ENCODE measurements around the gene GABRG3.
A peak's percentile ranks its signal among the peaks of the same experiment; 100 is the strongest.
"Not testable (repeated sequence)": the region's sequence is repeated elsewhere in the genome, so short reads cannot be mapped to it uniquely, and the experiment has no call there.

The GABRG3 gene

GRCh38 chr15:27336676-27337075, 365.7 kb downstream of the GABRG3 start:
- no peak for DNase-seq (ENCODE audit: low spot score)

- no peak for DNase-seq (ENCODE audit: low spot score)
Observed at GRCh38 chr15:27339138-27339537, 368.2 kb downstream of the GABRG3 start.

GRCh38 chr15:27341780-27342343, 370.9 kb downstream of the GABRG3 start:
- DNase-seq (ENCODE audit: low spot score) = no peak

GRCh38 chr15:27342991-27343390, 372.0 kb downstream of the GABRG3 start:
- DNase-seq (ENCODE audit: low spot score) = no peak

GRCh38 chr15:27352136-27352535, 381.2 kb downstream of the GABRG3 start:
- DNase-seq (ENCODE audit: low spot score) = no peak

GRCh38 chr15:27353856-27354255, 382.9 kb downstream of the GABRG3 start:
- DNase-seq (ENCODE audit: low spot score) = no peak

GRCh38 chr15:27358751-27359434, 387.9 kb downstream of the GABRG3 start:
- DNase-seq (ENCODE audit: low spot score) = peak; percentile 76

GRCh38 chr15:27359586-27359985, 388.6 kb downstream of the GABRG3 start:
- no peak for DNase-seq (ENCODE audit: low spot score)

GRCh38 chr15:27360316-27360715, 389.3 kb downstream of the GABRG3 start:
- no peak for DNase-seq (ENCODE audit: low spot score)

GRCh38 chr15:27361438-27361837, 390.5 kb downstream of the GABRG3 start:
- DNase-seq (ENCODE audit: low spot score) = no peak

- no peak for DNase-seq (ENCODE audit: low spot score)
Observed at GRCh38 chr15:27365456-27365855, 394.5 kb downstream of the GABRG3 start.

GRCh38 chr15:27377391-27377790, 406.4 kb downstream of the GABRG3 start:
- DNase-seq (ENCODE audit: low spot score) = not testable (repeated sequence)

GRCh38 chr15:27382361-27383025, 411.5 kb downstream of the GABRG3 start:
- no peak for DNase-seq (ENCODE audit: low spot score)

GRCh38 chr15:27383726-27384125, 412.7 kb downstream of the GABRG3 start:
- DNase-seq (ENCODE audit: low spot score) = no peak

GRCh38 chr15:27392163-27392562, 421.2 kb downstream of the GABRG3 start:
- DNase-seq (ENCODE audit: low spot score) = no peak

- no peak for DNase-seq (ENCODE audit: low spot score)
Observed at GRCh38 chr15:27396521-27396920, 425.5 kb downstream of the GABRG3 start.

GRCh38 chr15:27396996-27397395, 426.0 kb downstream of the GABRG3 start:
- DNase-seq (ENCODE audit: low spot score) = no peak

GRCh38 chr15:27398631-27399161, 427.7 kb downstream of the GABRG3 start:
- DNase-seq (ENCODE audit: low spot score) = no peak

GRCh38 chr15:27399241-27399640, 428.3 kb downstream of the GABRG3 start:
- DNase-seq (ENCODE audit: low spot score) = no peak

GRCh38 chr15:27401471-27401870, 430.5 kb downstream of the GABRG3 start:
- DNase-seq (ENCODE audit: low spot score) = no peak

GRCh38 chr15:27408428-27408827, 437.4 kb downstream of the GABRG3 start:
- no peak for DNase-seq (ENCODE audit: low spot score)

GRCh38 chr15:27410996-27411605, 440.1 kb downstream of the GABRG3 start:
- DNase-seq (ENCODE audit: low spot score) = no peak

- DNase-seq (ENCODE audit: low spot score) = no peak
Observed at GRCh38 chr15:27412415-27412814, 441.4 kb downstream of the GABRG3 start.
